ENCODE data around the gene FAM20A. TPM values are rescaled to one million over a fixed set of nuclear protein-coding genes. Genes with fewer than 3 reads are reported as not detected.

FAM20A gene
- total RNA-seq, 1 donor from 2014 or later: 0.37 TPM

DNA sequence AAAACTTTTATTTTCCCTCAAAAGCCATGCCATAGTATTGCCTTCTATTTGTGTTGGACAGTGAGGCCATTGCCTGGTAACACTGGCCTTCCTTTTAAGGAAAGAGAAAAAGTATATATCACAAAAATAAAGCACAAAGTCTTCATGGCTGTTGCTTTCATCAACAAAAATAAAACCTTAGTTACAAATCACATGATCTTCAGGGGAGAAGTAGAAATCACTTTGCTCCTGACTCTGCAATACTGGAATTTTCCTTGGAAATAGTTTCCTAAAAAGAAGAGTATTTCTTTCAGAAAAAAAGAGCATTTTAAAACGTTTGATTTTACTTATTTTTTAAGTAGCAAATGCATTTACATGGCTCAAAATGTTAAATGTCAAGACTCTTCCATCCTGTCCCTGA, 41.9 kb downstream of the FAM20A start:
- TF ChIP-seq, protein P1, sequence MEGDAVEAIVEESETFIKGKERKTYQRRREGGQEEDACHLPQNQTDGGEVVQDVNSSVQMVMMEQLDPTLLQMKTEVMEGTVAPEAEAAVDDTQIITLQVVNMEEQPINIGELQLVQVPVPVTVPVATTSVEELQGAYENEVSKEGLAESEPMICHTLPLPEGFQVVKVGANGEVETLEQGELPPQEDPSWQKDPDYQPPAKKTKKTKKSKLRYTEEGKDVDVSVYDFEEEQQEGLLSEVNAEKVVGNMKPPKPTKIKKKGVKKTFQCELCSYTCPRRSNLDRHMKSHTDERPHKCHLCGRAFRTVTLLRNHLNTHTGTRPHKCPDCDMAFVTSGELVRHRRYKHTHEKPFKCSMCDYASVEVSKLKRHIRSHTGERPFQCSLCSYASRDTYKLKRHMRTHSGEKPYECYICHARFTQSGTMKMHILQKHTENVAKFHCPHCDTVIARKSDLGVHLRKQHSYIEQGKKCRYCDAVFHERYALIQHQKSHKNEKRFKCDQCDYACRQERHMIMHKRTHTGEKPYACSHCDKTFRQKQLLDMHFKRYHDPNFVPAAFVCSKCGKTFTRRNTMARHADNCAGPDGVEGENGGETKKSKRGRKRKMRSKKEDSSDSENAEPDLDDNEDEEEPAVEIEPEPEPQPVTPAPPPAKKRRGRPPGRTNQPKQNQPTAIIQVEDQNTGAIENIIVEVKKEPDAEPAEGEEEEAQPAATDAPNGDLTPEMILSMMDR (IDR thresholded peaks at IDR 0.05; ENCODE audit: partially characterized antibody, unreplicated experiment): no peak
- peaks cover 3% of the 10 kb centered on the region for H3K9me3 Mint-ChIP-seq (ENCODE audit: unreplicated experiment)
- H3K27me3 Mint-ChIP-seq (ENCODE audit: unreplicated experiment): no peaks in the 10 kb centered on the region
- H3K27ac Mint-ChIP-seq (ENCODE audit: unreplicated experiment): no peak overlapping the region
- no peaks in the 10 kb centered on the region for H3K36me3 Mint-ChIP-seq (ENCODE audit: unreplicated experiment)
- H3K4me3 Mint-ChIP-seq (ENCODE audit: unreplicated experiment): no peak overlapping the region
- no peak for DNase-seq
- H3K4me1 Mint-ChIP-seq (ENCODE audit: low read depth, unreplicated experiment): no peaks in the 10 kb centered on the region

DNA sequence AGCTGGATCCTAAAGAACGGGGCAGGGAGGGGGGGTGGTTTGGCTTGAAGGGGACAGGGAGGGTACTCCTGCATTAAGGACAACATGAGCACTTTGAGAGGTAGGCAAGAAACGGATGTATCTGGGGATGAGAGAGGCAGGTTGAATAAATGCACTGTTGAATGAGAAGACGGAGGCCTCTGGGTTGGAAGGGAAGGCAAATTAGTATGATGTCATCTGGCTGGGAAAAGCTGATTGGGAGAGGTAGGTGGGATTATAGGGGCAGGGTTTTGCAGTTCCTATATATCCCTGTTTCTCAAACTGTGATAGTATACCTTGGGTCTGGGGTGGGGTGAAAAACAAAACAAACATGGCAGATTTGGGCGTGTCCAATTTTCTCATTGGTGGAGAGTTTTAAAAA, 44.6 kb downstream of the FAM20A start:
- H3K27ac Mint-ChIP-seq (ENCODE audit: unreplicated experiment): no peak overlapping the region
- peaks cover 3% of the 10 kb centered on the region for H3K9me3 Mint-ChIP-seq (ENCODE audit: unreplicated experiment)
- TF ChIP-seq, protein P1 (IDR thresholded peaks at IDR 0.05; ENCODE audit: partially characterized antibody, unreplicated experiment): no peak
- H3K4me3 Mint-ChIP-seq (ENCODE audit: unreplicated experiment): no peak overlapping the region
- no peaks in the 10 kb centered on the region for H3K4me1 Mint-ChIP-seq (ENCODE audit: low read depth, unreplicated experiment)
- no peaks in the 10 kb centered on the region for H3K36me3 Mint-ChIP-seq (ENCODE audit: unreplicated experiment)
- no peak for DNase-seq
- no peaks in the 10 kb centered on the region for H3K27me3 Mint-ChIP-seq (ENCODE audit: unreplicated experiment)

DNA sequence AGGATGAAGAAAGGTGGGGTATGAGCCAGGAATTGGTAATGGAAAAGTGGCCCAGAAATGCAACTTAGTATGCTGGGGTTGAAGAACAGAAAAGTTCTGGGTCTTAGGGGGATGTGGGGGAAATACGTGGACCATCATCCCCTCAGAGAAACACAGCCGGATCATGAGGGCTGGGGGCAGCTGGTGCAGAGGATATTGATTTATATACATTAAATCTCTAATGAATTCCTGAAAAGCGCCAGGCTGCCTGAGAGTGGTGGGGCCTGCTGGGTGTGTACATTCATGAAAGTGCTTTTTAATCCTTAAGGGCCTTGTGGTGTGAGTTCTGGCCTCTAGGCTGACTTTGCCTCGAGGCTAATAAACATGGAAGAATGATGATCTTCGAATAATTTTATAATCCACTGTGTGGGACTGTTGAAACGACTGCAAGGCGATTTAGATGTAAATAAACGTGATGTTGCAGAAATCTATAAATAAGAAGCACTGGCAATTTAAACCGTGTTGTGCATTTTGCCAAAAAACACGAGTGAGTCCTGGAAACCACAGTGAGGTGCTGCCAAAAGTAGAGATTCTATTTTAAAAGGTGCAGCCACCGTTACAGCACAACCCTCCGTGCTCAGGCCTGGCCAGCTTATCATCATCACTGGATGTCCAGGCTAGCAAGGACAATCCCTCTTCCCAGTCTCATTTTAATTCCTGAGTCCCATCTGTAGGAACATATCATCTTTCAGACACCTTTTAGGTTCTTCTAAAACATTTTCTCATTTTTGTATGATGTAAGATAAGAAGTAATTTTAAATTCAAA, 56.9 kb downstream of the FAM20A start:
- peaks cover 8% of the 10 kb centered on the region for H3K36me3 Mint-ChIP-seq (ENCODE audit: unreplicated experiment)
- peak; percentile 52 for DNase-seq

DNA sequence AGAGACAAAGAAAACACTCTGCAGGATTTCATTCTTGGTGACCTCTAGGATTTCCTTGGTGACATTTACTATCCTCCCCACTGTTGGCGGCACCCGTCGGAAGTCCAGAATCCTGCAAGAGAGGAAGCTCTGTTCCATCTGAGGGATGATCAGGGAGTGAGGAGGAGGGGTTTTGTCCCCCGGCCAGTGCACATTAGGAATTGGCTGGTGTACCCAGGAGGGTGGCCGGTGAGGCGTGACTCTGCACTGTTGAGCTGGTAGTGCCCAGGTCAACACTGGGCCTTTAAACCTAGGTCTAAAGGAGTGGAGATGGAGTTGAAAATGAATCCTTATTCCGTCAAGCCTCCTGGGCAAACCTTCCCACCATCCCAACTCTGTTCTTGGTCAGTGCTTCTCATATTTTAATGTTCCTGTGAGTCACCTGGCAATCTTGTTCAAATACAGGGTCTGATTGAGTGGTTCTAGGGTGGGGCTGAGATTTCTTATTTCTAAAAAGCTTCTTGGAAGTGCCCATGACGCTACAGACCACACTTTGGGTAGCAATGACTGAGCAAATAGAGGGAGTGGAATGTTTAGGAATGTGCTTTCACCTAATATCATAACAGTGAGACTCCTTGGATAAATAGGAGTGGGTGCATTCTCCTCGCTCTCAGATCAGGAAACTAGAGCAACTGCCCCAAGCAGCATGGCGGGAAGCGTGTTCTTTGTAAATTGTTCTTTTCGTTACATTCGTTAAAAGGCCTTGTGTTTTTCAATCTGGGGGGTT, 58.3 kb downstream of the FAM20A start:
- Mint-ChIP-seq H3K9me3 (ENCODE audit: unreplicated experiment) (peaks cover 9% of the 10 kb centered on the region), H3K36me3 (ENCODE audit: unreplicated experiment) (peaks cover 8% of the 10 kb centered on the region), H3K4me1 (ENCODE audit: low read depth, unreplicated experiment) (peaks cover 20% of the 10 kb centered on the region), H3K4me3 (ENCODE audit: unreplicated experiment) (no peak overlapping the region), H3K27ac (ENCODE audit: unreplicated experiment) (peak overlapping the region; percentile 52), H3K27me3 (ENCODE audit: unreplicated experiment) (peaks cover 1% of the 10 kb centered on the region)
- TF ChIP-seq, protein P1 (IDR thresholded peaks at IDR 0.05; ENCODE audit: partially characterized antibody, unreplicated experiment): no peak
- DNase-seq: no peak

More for the DNA sequence above, 56.9 kb downstream of the FAM20A start:
- TF ChIP-seq, protein P1 (IDR thresholded peaks at IDR 0.05; ENCODE audit: partially characterized antibody, unreplicated experiment): no peak
- Mint-ChIP-seq H3K9me3 (ENCODE audit: unreplicated experiment) (peaks cover 6% of the 10 kb centered on the region), H3K27me3 (ENCODE audit: unreplicated experiment) (peaks cover 1% of the 10 kb centered on the region), H3K27ac (ENCODE audit: unreplicated experiment) (peak overlapping the region; percentile 60), H3K4me1 (ENCODE audit: low read depth, unreplicated experiment) (peaks cover 17% of the 10 kb centered on the region), H3K4me3 (ENCODE audit: unreplicated experiment) (peak overlapping the region; percentile 54)

DNA sequence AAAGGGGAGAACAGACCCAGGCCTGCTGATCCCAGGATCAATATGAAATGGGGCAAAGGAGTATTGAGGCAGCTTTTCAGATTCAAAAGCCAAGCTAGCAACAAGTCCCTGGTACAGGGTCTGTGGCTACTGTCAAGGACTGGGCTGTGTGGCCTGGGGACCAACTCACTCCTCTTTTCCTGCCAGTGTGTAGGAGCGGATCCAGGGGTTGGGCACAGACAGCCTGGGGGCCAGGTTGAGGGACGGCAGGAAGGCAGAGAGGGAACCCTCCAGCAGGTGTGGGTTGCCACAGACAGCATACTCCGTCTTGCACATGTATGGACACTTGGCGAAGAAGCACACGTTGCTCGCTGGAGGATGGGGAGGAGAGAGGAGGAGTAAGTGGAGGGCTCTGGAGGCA, 59.4 kb downstream of the FAM20A start:
- no peak overlapping the region for H3K4me3 Mint-ChIP-seq (ENCODE audit: unreplicated experiment)
- no peak for DNase-seq
- H3K4me1 Mint-ChIP-seq (ENCODE audit: low read depth, unreplicated experiment): peaks cover 20% of the 10 kb centered on the region
- no peak overlapping the region for H3K27ac Mint-ChIP-seq (ENCODE audit: unreplicated experiment)
- H3K36me3 Mint-ChIP-seq (ENCODE audit: unreplicated experiment): peaks cover 6% of the 10 kb centered on the region
- TF ChIP-seq, protein P1 (IDR thresholded peaks at IDR 0.05; ENCODE audit: partially characterized antibody, unreplicated experiment): no peak
- peaks cover 7% of the 10 kb centered on the region for H3K9me3 Mint-ChIP-seq (ENCODE audit: unreplicated experiment)
- peaks cover 1% of the 10 kb centered on the region for H3K27me3 Mint-ChIP-seq (ENCODE audit: unreplicated experiment)

Data from glutamatergic neuron (in vitro differentiated cells).